ENCODE data around the gene SLCO4C1.

- TF ChIP-seq CREB5 (CRISPR knock-in tag; IDR thresholded peaks at IDR 0.05; ENCODE audit: low read depth) (no peak), ARNTL (CRISPR knock-in tag; IDR thresholded peaks at IDR 0.05; ENCODE audit: borderline replicate concordance, low read depth) (no peak), ZNF565 (CRISPR knock-in tag; conservative IDR thresholded peaks at IDR 0.05; ENCODE audit: low read depth) (no peak), ZFP3 (CRISPR knock-in tag; IDR thresholded peaks at IDR 0.05) (no peak)
These were observed 428 bp downstream of the SLCO4C1 start for GRCh38 chr5:102295534-102296177.
